GM18507 (cell line): ENCODE data around the gene SIGLEC9.
"Not testable (repeated sequence)": the region's sequence is repeated elsewhere in the genome, so short reads cannot be mapped to it uniquely, and the experiment has no call there.

Experiments used
- DNase-seq: peaks from one replicate; pipeline ENCODE4 v3.0.0; 2011; ENCODE audit warnings: low read depth; ENCODE audit not compliant: insufficient read length; ENCODE audit errors: extremely low spot score
- FAIRE-seq: peaks from 2 replicates; lab custom pipeline; 2011; peaks lifted over from hg19 to GRCh38; lab: Jason Lieb, UNC

SIGLEC9 gene

GRCh38 chr19:51168564-51169282, 44.0 kb downstream of the SIGLEC9 start:
- FAIRE-seq (no peak), DNase-seq (no peak)

- DNase-seq: not testable (repeated sequence)
- peak; percentile 77 for FAIRE-seq
Observed at GRCh38 chr19:51169283-51169918, 44.7 kb downstream of the SIGLEC9 start.

GRCh38 chr19:51172223-51172622, 47.5 kb downstream of the SIGLEC9 start:
- DNase-seq: no peak
- no peak for FAIRE-seq

GRCh38 chr19:51173681-51174080, 49.0 kb downstream of the SIGLEC9 start:
- DNase-seq (no peak), FAIRE-seq (no peak)

GRCh38 chr19:51179256-51179655, 54.5 kb downstream of the SIGLEC9 start:
- DNase-seq (no peak), FAIRE-seq (no peak)
